ENCODE data around the gene KIAA1328.

DNA sequence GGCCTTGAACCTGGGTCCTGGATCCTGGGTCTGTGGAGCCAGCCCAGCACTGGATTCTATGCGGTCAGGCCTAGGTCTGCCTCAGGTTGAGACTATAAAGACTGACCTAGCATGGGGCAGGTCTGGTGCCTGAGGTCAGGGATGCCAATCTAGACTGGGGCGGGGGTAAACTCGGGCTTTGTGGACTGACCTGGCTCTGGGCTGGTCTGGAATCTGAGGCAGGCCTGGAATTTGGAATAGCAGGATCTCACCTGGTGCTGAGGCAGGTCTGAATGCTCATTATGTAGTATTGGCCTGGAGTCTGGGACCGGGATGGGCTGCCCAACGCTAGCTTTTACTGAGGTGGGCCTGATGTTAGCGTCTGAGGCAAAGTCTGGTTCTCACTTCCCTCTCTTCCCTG lies 256.0 kb downstream of the KIAA1328 start:
- TF ChIP-seq, protein P1, sequence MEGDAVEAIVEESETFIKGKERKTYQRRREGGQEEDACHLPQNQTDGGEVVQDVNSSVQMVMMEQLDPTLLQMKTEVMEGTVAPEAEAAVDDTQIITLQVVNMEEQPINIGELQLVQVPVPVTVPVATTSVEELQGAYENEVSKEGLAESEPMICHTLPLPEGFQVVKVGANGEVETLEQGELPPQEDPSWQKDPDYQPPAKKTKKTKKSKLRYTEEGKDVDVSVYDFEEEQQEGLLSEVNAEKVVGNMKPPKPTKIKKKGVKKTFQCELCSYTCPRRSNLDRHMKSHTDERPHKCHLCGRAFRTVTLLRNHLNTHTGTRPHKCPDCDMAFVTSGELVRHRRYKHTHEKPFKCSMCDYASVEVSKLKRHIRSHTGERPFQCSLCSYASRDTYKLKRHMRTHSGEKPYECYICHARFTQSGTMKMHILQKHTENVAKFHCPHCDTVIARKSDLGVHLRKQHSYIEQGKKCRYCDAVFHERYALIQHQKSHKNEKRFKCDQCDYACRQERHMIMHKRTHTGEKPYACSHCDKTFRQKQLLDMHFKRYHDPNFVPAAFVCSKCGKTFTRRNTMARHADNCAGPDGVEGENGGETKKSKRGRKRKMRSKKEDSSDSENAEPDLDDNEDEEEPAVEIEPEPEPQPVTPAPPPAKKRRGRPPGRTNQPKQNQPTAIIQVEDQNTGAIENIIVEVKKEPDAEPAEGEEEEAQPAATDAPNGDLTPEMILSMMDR (optimal IDR thresholded peaks at IDR 0.05 in 1 of 3, IDR thresholded peaks at IDR 0.05 in 1 of 3, conservative IDR thresholded peaks at IDR 0.05 in 1 of 3; ENCODE audit: extremely low read depth in 1 of 3, insufficient read depth in 2 of 3, low read length in 3 of 3) = no peak
- no peak for TF ChIP-seq EZH2 (IDR thresholded peaks at IDR 0.05; ENCODE audit: low read length)
